ENCODE data around the gene TADA2B. TPM values are rescaled to one million over a fixed set of nuclear protein-coding genes. Genes with fewer than 3 reads are reported as not detected.

TADA2B gene
- total and polyA plus RNA-seq, 9 of the 15 experiments (the other 6 are each of a cell fraction or from before 2014, with no cell fraction given), result 0.55 to 12.2 (median 7.5) TPM

- TF ChIP-seq ZBTB8A (IDR thresholded peaks at IDR 0.05; ENCODE audit: partially characterized antibody), result no peak
- TF ChIP-seq MLX (CRISPR knock-in tag; conservative IDR thresholded peaks at IDR 0.05), result no peak
Observed at GRCh38 chr4:7073526-7074390, 30.6 kb downstream of the TADA2B start (continued).

GRCh38 chr4:7074426-7074825, 31.3 kb downstream of the TADA2B start:
- H3K9ac ChIP-seq (ENCODE audit: insufficient read depth in 1 of 2, low read depth in 2 of 2, low read length in 2 of 2), result no peak overlapping the region
- no peak overlapping the region for H3K4me2 ChIP-seq (ENCODE audit: insufficient read depth, low read length)
- H3K4me1 ChIP-seq (replicated peaks in 1 of 2; ENCODE audit: control insufficient read depth in 2 of 2, insufficient read depth in 2 of 2, low read length in 2 of 2), result peaks cover 4 to 25% of the 10 kb centered on the region in 2 experiments; a peak in 3 of 5 replicates
- intact Hi-C loops (cut with micrococcal nuclease) (loop anchor here (5.0 kb wide), 1 partner anchor 527 kb away; no protein-coding TSS in a partner anchor), in situ Hi-C loops (cut with MboI) (loop anchor here (5.0 kb wide), 2 partner anchors 172 to 352 kb away; no protein-coding TSS in a partner anchor)
- H3K27ac ChIP-seq (ENCODE audit: extremely low read depth, low read depth, low read length), result no peak overlapping the region
- no peaks in the 10 kb centered on the region for H3K9me3 ChIP-seq (replicated peaks; ENCODE audit: control insufficient read depth, insufficient read depth, low read depth, low read length)
- DNase-seq (ENCODE audit: extremely low read depth in 1 of 4, low spot score in 3 of 4), result no peak
- H4K20me1 ChIP-seq (replicated peaks; ENCODE audit: control insufficient read depth, insufficient read depth, low read length), result no peaks in the 10 kb centered on the region; the same call in none of the 2 replicates
- ChIA-PET CTCF (ENCODE audit: low intra/inter-chr PET ratio) (no interaction called here), POLR2A (interaction anchor here (0.6 kb wide), 1 partner anchor 100 kb away, joined by 3 read pairs; no protein-coding TSS in a partner anchor)
- BruUV-seq (replicated peaks), result no TSS peak
- no peak overlapping the region for H3K4me3 ChIP-seq
- no peaks in the 10 kb centered on the region for H3K27me3 ChIP-seq (ENCODE audit: control insufficient read depth in 2 of 2, insufficient read depth in 2 of 2, low read length in 2 of 2)
- no peaks in the 10 kb centered on the region for H3K79me2 ChIP-seq (ENCODE audit: control insufficient read depth, insufficient read depth, low read length)
- peak overlapping the region; percentile 25; the same call in 1 of the 2 replicates for H2AFZ ChIP-seq (ENCODE audit: low read depth, low read length)
- H3K9me1 ChIP-seq (ENCODE audit: control insufficient read depth, insufficient read depth, low read length), result no peaks in the 10 kb centered on the region
- TF ChIP-seq TAF7 (tag; IDR thresholded peaks at IDR 0.05) (no peak), COPS2 (conservative IDR thresholded peaks at IDR 0.05) (no peak), ESRRB (CRISPR knock-in tag; IDR thresholded peaks at IDR 0.05; ENCODE audit: borderline replicate concordance) (no peak), NFE2 (IDR thresholded peaks at IDR 0.05; ENCODE audit: low read depth) (no peak), TAF1 (IDR thresholded peaks at IDR 0.05; ENCODE audit: control insufficient read depth, extremely low read depth, insufficient read depth, low read length, severe bottlenecking) (no peak), ZNF561 (CRISPR knock-in tag; conservative IDR thresholded peaks at IDR 0.05) (no peak), MAFK (IDR thresholded peaks at IDR 0.05; ENCODE audit: low read length) (no peak), ARID1B (IDR thresholded peaks at IDR 0.05) (no peak), POLR2AphosphoS5 (IDR thresholded peaks at IDR 0.05; ENCODE audit: control insufficient read depth, insufficient read depth, low read depth, low read length) (no peak), MXI1 (IDR thresholded peaks at IDR 0.05; ENCODE audit: low read depth, low read length) (no peak), SPI1 (IDR thresholded peaks at IDR 0.05; ENCODE audit: borderline replicate concordance, low read depth, low read length) (no peak), MEF2A (IDR thresholded peaks at IDR 0.05; ENCODE audit: control insufficient read depth, low read depth, low read length) (no peak), ZNF778 (CRISPR knock-in tag; IDR thresholded peaks at IDR 0.05) (no peak), CREB3L1 (IDR thresholded peaks at IDR 0.05; ENCODE audit: borderline replicate concordance, low read depth) (no peak), NR4A1 (CRISPR knock-in tag; IDR thresholded peaks at IDR 0.05) (no peak), NR4A1 (tag; IDR thresholded peaks at IDR 0.05) (no peak), MEF2D (tag; conservative IDR thresholded peaks at IDR 0.05; ENCODE audit: low read depth) (no peak), ZNF3 (CRISPR knock-in tag; IDR thresholded peaks at IDR 0.05) (no peak)
- no peak for FAIRE-seq
- H3K36me3 ChIP-seq (ENCODE audit: control insufficient read depth, insufficient read depth, low read length), result no peaks in the 10 kb centered on the region
- ATAC-seq, result no peak
- 52% methylated on average over 9 of the region's 9 CpGs for WGBS (ENCODE audit: insufficient coverage, low coverage, missing lambda C conversion rate)

Measured in K562 (cell line).